Pulmonary artery endothelial cell (primary cell): Measurements from ENCODE around the gene PSME1. TPM values are rescaled to one million over a fixed set of nuclear protein-coding genes. Genes with fewer than 3 reads are reported as not detected.
"Not testable (repeated sequence)": the region's sequence is repeated elsewhere in the genome, so short reads cannot be mapped to it uniquely, and the experiment has no call there.

Source experiments
- DNase-seq: peaks from one replicate; pipeline ENCODE4 v3.0.0-alpha.2; 2011; ENCODE audit warnings: low read depth, low spot score
- total RNA-seq: library from RNA; depleted of rRNA; stranded (reverse); fragments of >200 nt; gene quantifications from 2 replicates; pipeline ENCODE4 v1.2.3, GENCODE V29; 2014

Gene PSME1
- total RNA-seq, 1 donor from 2014 or later, result 121 TPM

DNA sequence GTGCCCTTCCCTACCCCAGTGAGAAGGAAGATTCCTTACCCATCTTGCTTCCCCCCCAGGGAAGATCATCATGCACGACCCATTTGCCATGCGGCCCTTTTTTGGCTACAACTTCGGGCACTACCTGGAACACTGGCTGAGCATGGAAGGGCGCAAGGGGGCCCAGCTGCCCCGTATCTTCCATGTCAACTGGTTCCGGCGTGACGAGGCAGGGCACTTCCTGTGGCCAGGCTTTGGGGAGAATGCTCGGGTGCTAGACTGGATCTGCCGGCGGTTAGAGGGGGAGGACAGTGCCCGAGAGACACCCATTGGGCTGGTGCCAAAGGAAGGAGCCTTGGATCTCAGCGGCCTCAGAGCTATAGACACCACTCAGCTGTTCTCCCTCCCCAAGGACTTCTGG is 32.5 kb upstream of the PSME1 start:
- no peak for DNase-seq

DNA sequence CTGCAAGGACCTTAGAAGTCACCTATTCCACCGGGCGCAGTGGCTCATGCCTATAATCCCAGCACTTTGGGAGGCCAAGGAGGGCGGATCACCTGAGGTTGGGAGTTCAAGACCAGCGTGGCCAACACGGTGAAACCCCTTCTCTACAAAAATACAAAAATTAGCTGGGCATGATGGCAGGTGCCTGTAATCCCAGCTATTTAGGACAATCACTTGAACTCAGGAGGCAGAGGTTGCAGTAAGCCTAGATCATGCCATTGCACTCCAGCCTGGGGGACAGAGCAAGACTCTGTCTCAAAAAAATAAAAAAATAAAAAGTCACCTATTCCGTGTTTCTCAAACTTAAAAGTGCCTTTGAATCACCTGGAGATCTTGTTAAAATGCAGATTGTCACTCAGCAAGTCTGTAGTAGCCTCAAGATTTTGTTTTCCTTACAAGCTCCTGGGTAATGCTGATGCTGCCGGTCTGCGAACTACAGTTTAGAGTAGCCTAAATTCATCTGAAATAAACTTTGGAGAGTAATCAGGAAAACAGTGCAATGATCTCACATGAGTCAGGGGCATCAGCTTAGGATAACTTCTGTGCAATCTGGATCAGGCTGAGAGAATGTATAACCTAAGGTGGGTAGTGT is 30.3 kb upstream of the PSME1 start:
- DNase-seq, result not testable (repeated sequence)

DNA sequence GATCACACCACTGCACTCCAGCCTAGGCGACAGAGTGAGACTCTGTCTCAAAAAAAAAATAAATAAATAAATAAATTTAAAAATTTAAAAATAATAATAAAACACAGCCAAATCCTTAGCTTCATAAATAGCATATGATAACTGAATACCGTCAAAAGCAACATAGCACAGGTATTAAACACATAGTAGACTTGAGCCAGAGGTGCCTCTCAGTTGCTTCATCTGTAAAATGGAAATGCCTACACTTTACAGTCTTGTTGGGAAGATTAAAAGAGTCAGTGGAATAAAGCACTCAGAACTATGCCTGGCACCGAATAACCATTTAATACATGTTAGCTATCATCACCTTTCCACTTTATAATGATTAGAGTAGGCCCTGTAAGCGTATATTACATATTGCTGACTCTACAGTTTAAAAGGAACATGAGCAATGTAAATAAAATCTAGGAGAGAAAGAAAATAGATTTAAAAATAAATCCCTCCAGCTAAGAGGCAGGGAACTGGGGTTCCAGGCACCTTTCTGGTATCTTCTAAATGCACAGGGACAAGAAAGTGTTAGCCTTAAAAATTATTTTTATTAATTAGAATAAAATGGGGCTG is 29.2 kb upstream of the PSME1 start:
- no peak for DNase-seq

DNA sequence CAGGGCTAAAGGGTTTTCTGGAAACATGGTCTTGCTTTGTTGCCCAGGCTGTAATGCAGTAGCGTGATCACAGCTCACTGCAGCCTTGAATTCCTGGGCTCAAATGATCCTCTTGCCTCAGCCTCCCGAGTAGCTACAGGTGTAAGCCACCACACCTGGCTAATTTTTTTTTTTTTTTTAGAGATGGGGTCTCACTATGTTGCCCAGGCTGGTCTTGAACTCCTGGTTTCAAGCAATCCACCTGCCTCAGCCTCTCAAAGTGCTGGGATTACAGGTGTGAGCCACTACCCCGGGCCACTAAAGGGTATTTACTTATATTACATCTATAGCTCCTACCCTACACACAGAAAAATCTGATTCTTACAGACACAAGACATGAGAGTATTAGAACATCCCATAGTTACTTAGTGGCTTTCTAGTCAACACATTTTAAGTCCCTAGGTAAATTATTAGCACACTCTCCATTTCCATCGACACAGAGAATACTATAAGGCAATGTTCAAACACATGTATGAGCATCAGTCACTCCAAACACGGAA is 27.6 kb upstream of the PSME1 start:
- no peak for DNase-seq

DNA sequence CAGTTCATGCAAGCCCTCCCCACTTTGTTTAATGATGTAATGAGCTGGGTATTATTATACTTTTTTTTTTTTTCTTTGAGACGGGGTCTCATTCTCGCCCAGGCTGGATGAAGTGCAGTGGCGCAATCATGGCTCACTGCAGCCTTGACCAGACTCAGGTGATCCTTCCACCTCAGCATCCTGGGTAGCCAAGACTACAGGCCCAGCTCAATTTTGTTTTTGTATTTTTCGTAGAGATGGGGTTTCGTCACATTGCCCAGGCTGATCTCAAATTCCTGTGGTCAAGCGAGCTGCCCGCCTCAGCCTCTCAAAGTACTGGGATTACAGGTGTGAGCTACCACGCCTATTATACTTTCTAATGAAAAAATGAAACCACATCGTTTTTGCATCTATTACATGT is 25.9 kb upstream of the PSME1 start:
- no peak for DNase-seq

DNA sequence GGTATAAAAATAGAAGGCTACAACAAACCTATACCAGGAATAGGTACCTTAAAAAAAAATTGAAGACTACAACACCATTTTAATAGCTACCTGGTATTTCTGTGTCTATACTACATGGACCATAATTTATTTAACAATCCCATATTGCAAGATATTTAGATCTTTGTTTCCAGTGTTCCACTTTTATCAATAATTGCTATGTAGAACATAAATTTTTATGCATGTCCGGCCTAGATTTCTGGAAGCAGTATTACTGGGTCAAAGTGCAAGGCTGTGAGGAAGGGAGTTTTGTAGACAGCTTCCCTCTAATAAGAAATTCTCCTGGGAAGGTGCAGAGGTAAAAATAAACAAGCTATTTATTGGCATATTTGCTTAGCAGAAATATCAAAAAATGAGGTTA is 25.5 kb upstream of the PSME1 start:
- DNase-seq, result no peak

DNA sequence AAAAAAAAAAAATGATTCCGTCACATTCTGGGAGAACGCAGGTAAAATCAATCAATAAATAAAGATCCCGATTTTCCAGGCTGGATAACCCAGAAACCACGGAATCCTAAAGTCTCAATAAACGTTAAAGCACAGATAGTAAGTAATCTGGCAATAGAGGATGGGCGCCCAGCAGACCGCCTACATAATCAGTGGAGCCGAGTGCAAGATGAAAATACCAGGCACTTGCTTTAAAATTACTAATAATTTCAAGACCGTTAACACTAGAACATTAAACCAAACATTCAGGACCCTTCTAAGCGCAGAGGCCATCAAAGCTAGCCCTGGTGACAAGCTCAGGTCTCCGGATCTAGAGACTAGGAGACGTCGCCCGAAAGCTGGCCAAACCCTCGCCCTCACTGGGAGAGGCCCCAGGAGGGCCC is 22.6 kb upstream of the PSME1 start:
- no peak for DNase-seq

DNA sequence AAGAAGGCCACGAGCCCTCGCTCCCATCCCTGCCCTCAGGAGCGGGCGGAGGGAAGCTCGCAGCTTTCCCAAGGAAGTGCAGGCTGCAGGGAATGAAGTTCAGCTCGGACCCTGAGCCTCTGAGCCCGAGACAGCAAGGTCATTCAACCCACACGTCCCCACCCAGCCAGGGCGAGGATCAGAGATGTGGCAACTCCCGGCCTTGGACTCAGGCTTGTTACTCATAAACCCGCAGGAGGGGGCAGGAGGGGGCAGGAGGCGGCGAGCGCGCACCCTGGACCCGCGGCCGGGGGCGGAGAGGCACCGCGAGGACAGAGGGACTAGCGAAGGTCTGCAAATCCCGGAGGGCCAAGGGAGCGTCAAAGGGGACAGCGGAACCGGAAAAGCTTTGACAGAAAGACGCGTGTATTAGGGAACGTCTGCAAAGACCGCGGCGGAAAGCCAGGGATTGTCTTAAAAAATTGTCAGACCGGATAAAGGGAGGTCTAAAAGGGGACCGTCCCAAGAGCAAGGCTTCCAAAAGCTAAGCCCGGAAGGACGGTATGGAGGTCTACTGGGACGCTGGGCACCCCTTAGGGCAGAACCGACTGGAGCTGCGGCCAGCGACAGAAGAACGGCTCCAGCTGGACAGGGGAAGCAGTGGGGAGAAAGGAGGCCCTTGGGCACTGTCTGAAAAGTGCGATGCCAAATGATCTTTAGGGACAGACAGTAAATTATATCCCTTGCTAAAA is 22.0 kb upstream of the PSME1 start:
- DNase-seq, result peak; percentile 40

DNA sequence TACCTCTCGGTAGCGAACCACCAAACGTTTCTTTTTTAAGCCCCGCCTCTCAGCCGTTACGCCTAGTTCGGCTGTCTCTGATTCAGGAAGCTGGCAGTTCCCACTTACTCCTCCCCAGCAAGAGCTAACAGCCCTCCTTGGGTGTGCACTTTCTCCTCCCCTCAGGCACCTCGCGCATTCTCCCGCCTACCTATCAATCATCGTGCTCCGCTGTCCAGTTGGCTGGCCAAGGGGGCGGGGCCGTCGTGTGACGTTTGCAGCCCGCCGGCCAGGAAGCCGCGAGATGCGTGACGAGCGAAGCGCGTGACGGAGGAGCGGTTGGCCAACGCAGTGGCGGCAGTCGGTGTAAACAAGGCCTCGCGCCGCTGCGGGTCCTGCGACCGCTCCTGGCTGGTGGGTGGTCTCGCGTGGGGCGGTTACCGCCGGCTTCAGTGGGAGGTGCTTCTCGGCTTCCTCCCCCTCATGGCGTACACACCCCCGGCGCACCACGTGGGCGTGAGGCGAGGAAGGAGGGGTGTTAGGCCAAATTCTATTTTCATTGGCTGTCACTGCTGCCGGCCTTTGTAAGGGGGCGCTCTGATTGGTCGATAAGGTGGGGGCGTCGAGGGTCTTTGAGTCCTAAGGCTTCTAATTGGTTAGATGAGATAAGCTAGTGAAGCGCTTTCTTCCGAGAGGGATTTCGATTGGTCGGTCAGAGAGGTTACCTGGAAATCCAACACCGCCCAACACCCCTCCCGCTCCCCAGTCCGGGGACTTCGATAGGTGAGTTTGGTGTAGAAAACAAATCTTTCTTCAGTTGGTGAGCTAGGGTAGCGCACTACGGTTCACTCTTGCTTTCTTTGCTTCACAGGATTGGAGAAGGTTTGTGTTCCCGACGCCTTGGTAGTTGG is 21.2 kb upstream of the PSME1 start, which contains the start of the genes DCAF11 and NRL:
TSS of gene DCAF11 (plus strand) at position 246 of the 890 bp plus-strand sequence. CDS start 818 bp downstream, outside the sequence.
TSS of gene NRL (minus strand) at position 418 of the 890 bp plus-strand sequence. CDS start 32,101 bp downstream, outside the sequence.
- peak; percentile 99 for DNase-seq

DNA sequence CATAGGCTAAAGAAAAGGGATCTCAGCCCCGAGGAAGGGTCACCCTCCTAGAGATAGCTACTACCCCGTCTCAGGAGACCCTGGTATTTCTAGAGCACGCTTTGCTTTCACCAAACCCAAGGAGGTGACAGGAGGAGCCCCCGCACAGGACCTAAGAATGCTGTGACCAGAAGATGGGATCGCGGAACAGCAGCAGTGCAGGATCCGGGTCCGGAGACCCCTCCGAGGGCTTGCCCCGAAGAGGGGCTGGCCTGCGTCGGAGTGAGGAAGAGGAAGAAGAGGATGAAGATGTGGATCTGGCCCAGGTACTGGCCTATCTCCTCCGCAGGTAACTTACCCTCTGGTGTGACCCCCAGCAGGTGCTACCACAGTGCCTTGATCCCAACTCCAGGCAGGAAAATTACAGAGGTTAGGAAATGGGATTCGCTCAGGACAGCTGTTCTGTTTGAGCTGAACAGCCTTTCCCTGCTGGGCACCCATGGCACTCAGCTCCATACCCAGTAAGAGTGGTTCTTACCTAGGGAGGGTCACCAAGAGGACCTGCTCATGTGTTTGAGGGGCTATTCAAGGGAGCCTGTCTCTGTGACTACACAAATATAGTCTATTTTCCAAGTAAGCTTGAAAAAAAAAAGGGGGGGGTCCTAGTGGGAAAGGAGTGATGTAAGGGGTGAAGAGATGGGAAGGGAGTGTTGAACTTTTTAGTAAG is 20.4 kb upstream of the PSME1 start:
- DNase-seq, result no peak

DNA sequence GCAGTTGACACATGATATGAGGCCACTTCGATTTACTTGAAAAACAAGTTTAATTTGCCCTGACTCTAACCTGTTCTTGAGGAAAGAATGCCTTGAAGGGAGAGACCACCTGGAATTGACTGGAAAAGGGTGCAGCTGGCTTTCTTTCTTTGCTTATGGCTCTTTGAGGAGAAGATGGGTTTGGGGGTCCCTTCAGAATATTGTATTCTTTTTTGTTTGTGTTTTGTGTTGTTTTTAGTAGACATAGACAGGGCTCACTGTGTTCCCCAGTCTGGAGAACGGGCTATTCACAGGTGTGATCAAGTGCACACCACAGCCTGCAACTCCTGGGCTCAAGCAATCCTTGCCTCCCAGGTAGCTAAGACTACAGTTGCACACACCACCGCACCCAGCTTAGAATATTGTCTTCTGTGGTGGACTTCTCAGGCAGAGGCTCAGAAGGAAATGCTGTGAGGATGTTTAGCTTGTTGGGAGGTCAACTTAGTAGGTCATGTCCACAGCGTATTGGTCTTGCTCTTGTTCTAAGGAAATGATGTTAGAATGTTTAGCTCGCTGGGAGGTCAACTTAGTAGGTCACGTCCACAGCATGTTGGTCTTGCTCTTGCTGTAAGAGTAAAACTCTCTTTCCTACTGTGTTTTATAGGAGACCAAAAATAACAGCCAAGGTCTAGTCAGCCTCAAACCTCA is 19.7 kb upstream of the PSME1 start:
- no peak for DNase-seq

DNA sequence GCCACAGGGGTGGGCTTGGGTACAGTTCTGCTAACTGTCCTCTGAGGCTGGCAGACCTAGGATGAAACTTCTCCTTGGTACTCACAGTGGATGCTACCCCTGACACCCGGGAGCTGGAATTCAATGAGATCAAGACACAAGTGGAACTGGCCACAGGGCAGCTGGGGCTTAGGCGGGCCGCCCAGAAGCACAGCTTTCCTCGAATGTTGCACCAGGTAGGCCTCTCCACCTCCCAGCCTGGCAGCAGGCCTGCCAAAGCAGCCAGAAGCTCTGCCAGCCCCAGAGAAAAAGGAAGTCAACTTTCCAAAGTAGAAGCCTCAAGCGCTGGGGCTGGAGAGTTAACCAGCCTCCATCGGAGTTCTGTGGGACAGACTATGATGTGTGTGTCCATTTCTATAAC is 18.8 kb upstream of the PSME1 start:
- DNase-seq, result no peak

DNA sequence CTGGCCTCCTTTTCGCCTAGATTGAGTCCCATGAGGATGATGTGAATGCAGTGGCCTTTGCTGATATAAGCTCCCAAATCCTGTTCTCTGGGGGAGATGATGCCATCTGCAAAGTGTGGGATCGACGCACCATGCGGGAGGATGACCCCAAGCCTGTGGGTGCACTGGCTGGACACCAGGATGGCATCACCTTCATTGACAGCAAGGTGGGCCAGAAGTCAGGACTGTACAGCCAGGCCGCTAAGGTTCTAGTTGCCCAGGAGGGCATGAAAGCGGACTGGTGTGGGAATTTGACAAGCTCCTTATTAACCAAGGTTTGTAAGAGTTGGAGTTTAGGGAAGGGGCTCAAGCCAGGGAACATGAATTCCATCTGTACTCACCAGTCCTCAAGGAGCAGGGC is 16.3 kb upstream of the PSME1 start:
- DNase-seq, result no peak

DNA sequence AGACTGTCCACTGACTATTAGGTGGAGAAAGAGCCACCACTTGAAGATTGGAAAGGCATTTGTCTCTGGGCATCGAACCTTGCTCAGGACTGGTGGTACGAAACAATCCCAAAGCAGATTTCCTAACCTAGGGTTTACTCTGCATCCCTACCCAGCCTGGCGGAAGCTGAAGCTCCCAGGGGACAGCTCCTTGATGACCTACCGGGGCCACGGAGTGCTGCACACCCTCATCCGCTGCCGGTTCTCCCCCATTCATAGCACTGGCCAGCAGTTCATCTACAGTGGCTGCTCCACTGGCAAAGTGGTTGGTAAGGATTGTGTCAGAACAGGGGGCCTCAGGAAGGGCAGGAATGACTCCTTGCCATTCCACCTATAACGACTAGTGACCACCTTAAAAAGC is 14.8 kb upstream of the PSME1 start:
- no peak for DNase-seq

DNA sequence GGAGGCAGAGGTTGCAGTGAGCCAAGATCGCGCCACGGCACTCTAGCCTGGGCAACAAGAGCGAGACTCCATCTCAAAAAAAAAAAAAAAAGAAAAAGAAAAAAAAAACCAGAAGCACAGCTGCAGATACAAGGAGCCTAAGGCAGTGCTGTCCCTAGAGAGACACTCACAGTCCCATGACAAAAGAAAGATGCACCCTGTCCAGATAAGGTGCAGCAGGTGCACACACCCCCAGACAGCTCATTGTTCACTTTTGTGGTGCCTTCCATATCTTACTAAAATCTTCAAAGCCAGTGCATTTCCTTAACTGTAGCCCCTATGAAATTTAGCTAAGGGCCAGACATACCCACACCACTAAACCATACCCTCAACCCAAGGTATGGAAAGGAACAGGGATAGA is 13.6 kb upstream of the PSME1 start:
- no peak for DNase-seq

DNA sequence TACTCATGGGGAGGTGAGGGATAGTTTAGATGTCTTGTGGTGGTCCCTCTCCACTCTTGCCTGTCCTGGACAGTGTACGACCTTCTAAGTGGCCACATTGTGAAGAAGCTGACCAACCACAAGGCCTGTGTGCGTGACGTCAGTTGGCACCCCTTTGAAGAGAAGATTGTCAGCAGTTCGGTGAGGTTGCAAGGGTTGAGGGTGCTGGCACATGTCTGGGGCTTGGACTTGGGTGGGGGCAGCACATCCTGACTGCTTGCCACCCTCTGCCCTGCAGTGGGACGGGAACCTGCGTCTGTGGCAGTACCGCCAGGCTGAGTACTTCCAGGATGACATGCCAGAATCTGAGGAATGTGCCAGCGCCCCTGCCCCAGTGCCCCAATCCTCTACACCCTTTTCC is 13.1 kb upstream of the PSME1 start:
- DNase-seq, result no peak

DNA sequence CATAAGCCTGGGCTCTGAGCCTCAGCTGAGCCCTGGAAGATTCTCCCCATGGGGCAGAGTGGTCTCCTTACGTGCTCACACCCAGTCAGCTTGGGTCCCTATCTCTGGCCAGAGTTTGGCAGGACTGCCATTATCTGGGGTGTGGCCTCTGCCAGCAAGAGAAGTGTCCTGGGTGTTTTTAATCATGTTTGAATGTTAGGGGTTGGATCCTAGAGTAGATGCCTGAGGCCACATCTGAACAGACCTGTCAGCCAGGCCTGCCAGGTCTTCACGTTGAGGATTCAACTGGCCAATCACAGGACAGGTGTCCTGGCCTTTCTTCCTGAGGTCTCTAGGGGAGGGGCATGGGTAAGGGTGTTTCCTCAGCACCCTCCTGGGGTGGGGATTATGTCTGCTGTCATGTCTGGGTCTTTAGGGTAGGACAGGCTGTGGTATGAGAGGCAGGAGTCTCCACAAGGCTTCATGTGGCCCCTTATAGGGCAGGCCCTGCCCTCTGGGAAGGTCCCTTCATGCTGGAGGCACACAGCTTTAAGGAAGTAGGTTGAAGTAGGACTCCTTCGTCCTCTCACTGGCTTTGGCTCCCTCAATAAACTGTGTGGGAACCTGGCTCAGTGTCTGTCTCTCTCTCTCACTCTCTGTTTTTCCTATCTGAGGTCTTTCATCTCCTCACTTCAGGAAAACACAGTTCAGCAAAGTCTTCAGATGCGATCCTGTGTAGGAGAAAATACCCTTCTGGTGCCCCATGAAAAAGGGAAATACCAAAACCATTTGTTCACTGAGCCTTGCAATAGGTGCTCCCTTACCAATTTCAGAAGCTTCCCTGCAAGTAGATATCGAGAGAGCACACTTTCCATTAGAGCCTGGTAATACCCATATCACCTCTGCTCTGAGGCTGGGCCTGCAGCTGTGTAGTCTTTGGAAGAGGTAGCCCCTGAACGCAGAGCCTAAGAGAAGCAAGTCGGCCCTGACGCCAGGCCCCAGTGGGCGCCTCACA is 12.3 kb upstream of the PSME1 start:
- DNase-seq, result no peak

DNA sequence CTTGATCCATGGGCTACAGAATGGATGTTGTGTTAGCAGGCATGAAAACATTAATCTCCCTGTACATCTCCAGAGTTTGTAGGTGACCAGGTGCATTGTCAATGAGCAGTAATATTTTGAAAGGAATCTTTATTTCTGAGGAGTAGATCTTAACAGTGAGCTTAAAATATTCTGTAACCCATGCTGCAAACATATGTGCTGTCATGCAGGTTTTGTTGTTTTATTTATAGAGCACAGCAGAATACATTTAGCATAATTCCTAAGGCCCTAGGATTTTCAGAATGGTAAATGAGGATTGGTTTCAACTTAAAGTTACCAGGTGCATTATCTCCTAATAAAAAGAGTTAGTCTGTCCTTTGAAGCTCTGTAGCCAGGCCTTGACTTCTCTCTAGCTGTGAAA is 9.1 kb upstream of the PSME1 start:
- DNase-seq, result no peak

DNA sequence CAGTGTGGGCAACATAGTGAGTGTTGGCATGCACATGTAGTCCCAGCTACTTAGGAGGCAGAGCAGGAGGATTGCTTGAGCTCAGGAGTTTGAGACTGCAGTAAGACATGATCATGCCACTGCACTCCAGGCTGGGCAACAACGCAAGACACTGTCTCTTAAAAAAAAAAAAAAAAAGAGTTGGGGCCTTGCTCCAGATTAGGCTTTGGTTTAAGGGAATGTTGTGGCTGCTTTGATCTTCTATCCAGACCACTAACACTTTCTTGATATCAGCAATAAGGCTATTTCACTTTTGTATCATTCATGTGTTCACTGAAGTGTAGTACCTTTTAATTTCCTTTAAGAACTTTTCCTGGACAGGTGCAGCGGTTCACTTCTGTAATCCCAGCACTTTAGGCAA is 8.3 kb upstream of the PSME1 start:
- DNase-seq, result no peak
